CD4-positive, alpha-beta T cell treated with Interleukin-17A for 4 hours (primary cell): ENCODE results near the gene SPIRE2.
"Not testable (repeated sequence)": the region's sequence is repeated elsewhere in the genome, so short reads cannot be mapped to it uniquely, and the experiment has no call there.

Experiments used
- DNase-seq: peaks from one replicate; pipeline ENCODE4 v3.0.0-alpha.2; 2020; ENCODE audit warnings: mixed read lengths

The SPIRE2 gene, protein sequence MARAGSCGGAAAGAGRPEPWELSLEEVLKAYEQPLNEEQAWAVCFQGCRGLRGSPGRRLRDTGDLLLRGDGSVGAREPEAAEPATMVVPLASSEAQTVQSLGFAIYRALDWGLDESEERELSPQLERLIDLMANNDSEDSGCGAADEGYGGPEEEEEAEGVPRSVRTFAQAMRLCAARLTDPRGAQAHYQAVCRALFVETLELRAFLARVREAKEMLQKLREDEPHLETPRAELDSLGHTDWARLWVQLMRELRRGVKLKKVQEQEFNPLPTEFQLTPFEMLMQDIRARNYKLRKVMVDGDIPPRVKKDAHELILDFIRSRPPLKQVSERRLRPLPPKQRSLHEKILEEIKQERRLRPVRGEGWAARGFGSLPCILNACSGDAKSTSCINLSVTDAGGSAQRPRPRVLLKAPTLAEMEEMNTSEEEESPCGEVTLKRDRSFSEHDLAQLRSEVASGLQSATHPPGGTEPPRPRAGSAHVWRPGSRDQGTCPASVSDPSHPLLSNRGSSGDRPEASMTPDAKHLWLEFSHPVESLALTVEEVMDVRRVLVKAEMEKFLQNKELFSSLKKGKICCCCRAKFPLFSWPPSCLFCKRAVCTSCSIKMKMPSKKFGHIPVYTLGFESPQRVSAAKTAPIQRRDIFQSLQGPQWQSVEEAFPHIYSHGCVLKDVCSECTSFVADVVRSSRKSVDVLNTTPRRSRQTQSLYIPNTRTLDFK

DNA sequence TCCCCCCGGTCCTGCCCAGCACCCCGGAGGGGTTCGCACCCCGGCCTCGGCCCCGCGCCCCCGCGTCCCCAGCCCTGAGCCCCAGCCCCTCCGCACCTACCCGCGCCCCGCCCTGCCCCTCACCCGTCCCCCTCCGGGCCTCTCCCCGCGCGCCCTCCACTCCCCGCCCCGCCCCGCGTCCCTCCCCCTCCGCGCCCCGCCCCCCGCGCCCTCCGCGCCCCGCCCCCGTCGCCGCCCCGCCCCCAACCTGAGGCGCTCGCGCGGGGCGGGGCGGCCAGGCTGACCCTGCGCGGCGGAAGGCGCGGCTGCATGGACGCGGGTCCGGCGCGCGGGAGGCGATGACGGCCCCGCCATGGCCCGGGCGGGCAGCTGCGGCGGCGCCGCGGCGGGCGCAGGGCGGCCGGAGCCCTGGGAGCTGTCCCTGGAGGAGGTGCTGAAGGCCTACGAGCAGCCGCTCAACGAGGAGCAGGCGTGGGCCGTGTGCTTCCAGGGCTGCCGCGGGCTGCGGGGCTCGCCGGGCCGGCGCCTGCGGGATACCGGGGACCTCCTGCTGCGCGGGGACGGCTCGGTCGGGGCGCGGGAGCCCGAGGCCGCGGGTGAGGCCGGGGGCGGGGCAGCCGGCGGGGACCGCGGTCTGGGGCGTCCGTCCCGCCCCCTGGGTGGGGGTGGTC, at the start of gene SPIRE2:
Gene SPIRE2 (plus strand): TSS at position 277 of the 671 bp plus-strand sequence. CDS start 76 bp downstream, at position 353.
- peak; percentile 76 for DNase-seq

DNA sequence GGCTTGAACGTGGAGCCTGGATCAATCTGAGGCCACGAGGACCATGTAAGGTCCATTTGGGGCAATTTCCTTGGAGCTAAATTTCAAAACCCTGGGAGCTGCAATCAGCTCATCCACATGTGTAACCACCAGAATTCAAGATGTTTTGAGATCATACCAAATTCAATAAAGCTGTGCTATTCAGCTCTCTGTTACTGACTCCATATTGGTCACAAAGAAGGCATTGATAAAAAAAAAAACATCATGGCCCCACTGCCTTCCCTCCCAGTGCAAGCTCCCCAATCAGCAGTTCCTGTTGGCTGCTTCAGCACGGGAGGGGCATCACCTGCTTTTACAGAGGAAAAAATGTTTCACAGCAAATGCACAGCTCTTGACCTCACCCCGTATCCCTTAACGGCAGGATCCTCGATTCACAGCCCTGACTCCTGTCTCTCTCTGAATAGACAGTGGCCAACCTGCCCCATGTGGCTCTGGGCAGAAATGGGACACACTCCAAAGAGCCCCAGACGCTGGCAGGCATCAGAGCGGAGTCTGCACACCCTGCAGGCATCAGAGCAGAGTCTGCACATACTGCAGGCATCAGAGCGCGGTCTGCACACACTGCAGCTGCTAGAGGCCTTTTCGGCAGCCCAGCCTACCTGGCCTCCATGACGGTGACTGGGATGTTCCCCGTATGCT, 48.9 kb upstream of the SPIRE2 start:
- no peak for DNase-seq

DNA sequence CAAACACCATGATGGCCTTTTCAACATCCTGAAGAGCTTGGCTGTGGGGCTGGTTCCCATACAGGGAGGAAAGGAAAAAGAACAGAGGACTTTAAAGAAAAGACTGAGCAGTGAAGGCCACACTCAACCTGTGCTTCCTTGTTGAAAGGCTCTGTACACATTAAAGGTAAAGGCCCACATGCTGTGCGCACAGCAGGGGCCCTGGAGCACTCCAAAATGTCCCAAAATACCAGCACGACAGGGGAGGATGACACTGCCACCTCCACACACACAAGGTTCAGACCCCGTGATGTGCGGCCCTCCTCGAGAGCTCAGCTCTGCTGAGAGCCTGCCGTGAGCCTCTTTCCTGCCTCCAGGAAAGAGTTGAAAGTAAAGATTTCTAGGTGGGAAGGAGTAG, 48.4 kb upstream of the SPIRE2 start:
- DNase-seq: no peak

DNA sequence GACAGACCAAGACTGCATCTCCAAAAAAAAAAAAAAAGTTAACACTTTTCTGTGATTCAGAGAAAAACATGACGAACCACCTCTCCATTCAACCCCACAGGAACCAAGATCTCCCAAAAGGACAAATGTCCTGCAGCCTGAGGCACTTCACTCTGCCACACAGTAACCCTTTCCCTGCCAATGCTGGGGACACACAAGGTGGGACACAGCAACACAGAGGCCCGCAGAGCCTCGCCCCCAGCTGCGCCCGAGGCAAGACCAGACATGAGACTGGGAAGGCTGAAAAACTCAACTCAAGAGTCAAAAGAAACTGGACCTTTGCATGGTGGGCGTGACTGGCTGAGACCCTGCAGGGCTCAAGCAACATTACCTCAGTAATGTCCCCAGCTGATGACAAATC, 45.8 kb upstream of the SPIRE2 start:
- no peak for DNase-seq

DNA sequence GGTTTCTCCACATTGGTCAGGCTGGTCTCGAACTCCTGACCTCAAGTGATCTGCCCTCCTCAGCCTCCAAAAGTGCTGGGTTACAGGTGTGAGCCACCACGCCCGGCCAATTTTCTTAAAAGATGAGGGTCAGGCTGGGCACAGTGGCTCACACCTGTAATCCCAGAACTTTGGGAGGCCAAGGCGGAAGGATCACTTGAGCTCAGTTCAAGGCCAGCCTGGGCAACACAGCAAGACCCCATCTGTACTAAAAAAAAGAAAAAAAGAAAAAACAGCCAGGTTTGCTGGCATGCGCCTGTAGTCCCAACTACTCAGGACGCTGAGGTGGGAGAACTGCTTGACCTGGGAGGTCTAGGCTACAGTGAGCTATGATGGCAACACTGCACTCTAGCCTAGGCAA, 44.3 kb upstream of the SPIRE2 start:
- DNase-seq: not testable (repeated sequence)

DNA sequence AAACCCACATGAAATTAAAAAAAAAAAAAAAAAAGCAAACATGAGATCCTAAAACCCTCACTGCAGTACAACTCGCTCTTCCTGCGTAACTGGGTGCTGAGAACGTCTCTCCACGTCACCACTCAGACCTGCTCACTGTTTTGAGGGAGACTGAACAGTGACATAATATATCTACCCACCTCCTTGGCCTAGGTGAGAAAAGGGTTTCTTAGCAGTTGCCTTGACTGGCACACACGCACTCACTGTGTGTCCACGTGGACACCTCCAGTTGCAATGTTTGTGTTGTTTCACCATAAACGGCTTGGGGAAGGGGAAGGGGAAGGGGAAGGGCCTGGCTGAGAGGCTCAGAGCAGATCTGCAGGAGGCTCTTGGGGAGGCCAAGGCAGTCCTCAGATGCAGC, 43.9 kb upstream of the SPIRE2 start:
- no peak for DNase-seq

DNA sequence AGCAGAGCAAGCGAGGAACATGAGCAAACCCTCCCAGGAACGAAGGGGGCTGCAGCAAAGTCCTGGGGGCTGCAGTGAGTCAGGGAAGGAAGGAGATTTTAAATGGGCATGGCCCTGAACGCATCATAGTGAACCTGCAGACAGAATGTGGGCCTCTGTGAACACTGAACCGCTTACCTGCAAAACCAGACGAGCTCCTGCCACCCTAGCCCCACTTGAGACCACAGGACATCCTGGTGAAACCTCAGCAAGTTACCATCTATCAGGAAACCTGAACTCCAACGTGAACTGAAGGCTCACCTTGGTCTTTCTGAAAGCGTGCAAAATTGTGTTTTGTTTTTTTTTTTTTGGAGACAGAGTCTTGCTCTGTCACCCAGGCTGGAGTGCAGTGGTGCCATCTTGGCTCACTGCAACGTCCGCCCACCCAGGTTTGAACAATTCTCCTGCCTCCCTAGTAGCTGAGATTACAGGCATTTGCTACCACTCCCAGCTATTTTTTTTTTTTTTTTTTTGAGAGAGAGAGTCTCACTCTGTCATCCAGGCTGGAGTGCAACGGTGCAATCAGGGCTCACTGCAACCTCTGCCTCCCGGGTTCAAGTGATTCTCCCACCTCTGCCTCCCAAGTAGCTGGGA, 42.6 kb upstream of the SPIRE2 start:
- peak; percentile 65 for DNase-seq

DNA sequence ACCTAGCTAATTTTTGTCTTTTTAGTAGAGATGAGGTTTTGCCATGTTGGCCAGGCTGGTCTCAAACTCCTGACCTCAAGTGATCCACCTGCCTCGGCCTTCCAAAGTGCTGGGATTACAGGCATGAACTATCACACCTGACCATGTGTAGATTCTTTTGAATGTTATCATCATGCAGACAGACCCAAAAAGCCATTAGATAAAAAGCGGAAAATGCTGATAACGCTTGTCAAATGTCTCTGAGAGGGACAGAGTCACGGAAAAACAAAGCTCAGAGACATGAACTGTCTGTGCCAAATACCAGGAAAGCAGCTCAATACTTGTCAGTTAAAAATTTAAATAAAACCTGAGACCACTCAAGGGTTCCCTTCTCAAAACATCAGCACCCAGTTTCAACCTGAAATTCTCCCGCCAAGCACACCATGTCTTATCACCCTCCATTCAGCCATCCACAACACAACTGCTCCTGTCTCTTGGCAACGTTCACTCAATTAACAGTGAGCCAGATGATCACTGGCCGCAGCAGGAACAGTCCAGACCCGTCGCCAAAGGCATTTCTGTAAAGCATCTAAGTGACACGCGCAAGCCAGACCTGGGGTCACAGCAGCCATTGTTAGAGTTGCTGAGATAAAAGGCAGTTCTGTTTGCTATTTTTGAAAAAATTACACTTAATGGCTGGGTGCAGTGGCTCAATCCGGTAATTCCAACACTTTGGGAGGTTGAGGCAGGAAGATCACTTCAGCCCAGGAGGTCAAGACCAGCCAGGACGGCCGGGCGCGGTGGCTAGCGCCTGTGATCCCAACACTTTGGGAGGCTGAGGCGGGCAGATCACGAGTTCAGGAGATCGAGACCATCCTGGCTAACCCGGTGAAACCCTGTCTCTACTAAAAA, 41.6 kb upstream of the SPIRE2 start:
- no peak for DNase-seq

DNA sequence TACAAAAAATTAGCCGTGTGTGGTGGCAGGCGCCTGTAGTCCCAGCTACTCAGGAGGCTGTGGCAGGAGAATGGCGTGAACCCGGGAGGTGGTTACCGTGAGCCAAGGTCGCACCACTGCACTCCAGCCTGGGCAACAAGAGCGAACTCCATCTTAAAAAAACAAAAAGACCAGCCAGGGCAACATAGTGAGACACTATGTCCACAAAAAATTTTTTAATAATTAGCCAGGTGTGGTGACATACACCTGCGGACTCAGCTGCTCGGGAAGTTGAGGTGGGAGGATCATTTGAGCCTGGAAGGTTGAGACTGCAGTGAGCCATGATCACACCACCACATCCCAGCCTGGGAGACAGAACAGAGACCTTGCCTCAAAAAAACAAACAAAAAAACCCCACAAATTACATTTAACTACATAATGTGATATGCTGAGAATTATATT, 40.9 kb upstream of the SPIRE2 start:
- no peak for DNase-seq

DNA sequence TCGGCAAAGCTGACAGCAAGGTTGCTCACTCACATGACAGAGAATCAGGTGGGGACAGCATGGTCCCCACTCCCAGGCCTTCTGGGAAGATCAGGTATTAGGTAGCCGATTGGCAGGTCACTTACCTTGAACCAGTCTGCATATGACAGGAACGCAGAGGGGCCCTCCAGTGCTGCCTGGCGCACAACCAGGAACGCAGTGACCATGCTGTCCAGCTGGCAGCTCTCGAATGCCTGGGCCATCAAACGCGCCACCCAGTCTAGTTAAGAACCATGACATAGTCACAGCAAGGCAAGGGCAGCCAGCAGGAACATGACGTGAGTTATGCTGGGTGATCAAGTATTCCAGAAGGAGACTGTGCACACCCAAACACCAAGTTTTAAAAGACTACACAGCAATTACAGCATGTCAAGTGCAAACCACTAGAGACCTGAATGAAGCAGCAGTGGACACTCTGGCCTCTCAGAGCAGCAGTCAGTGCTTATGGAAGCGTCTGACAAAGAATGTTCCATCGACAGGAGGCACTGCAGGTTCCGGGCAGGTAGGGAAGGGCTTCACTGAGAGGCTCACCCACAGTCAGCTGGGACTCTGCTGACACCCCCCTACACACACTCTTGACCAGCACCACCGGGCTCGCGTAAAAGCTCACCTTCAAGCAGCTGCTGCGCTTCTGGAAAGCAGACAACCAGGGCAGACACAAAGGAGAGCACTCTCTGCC, 36.8 kb upstream of the SPIRE2 start:
- no peak for DNase-seq

DNA sequence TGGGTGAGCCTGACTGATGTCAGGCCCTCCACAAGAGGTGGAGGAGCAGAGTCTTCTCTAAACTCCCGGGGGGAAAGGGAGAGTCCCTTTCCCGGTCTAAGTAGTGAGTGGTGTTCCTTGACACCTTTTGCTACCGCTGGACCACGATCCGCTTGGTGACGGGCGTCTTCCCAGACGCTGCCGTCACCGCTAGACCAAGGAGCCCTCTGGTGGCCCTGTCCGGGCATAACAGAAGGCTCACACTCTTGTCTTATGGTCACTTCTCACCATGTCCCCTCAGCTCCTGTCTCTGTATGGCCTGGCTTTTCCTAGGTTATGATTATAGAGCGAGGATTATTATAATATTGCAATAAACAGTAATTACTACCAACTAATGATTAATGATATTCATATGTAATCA, 35.2 kb upstream of the SPIRE2 start:
- peak; percentile 61 for DNase-seq

DNA sequence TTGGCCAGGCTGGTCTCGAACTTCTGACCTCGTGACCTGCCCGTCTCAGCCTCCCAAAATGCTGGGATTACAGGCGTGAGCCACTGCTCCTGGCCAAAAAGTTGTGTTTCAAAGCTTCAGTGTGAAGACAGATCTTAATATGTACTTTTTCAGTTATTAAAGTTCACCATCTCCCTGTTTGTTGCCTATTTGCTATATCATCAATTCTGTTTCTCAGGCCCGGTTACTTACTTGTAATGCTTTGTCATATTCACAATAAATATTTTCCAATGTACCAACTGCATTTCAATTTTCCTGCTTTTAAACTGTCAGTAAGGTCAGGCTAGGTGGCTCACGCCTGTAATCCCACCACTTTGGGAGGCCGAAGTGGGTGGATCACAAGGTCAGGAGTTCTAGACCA, 34.3 kb upstream of the SPIRE2 start:
- no peak for DNase-seq

DNA sequence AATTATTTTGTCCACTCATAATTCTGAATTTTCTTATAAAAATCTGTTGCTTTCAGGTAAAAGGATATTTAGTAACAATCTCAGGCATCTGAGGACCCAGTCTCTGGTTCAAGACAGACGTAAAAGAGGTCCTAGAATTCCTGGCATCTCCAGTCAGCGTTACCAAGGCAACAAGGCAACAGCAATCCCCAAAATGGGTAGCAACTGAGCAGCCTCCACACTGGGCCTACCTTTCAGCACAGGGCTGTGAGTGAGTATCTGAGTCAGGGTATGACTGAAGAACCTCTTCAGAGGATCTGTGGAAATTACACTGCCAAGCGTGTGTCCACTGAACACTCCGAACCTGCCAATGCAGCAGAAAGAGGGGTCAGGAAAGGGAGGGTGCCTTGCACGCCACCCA, 32.6 kb upstream of the SPIRE2 start:
- no peak for DNase-seq

DNA sequence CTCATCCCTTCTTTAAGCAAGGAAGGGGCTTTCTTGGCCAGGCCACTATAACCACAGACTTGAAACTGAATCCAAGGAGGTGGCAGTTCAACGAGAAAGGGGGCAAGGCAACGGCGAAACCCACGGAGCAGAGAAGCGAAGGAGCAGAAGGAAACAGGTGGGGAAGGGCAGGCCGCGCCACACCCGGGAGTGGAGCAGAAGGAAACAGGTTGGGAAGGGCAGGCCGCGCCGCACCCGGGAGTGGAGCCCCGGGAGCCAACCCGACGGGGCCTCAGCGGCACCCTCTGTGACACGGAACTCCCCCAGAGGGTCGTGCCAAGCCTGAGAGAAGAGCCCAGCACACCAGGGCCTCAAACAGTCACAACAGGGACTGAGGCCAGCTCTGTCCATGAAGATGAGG, 32.2 kb upstream of the SPIRE2 start:
- DNase-seq: no peak

DNA sequence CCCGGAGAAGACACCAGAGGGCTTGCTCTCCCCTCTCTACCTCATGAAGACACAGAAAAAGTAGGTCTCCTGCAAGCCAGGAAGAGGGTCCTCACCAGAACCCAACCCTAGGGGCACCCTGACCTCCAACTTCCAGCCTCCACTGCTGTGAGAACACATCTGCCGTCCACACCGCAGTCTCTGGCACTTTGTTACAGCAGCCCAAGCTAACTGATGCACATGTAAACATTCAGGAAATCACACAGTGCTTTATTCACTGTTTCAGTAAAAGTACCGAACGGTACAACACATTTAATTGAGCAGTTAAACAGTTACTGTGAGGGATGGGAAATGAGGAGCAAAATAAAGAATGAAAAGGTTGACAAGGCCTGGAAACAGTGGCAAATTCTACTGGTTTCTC, 30.1 kb upstream of the SPIRE2 start:
- no peak for DNase-seq

DNA sequence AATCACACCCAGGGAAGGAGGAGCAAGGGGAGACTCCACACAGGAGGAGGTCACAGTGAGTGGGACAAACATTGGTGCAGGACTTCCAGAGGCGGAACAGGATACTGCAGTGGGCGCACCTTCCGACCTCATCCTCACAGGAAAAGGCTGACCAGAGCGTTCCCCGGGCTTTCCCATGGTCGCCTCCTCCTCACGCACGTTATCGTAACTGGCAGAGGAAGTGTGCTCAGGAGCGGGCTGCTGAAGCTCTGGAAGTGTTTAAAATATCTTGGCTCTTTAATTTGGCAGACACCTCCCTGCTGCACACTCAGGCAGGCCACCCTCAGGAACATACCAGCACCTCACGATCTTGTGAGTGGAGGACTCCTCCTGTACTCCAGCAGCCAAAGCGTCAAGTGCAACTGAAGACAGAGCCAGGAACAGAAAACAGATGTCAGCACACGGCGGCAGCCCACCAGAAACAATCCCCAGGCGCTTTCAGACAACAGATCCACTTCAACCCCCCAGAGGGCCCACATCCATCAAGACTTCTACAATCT, 29.4 kb upstream of the SPIRE2 start:
- no peak for DNase-seq

DNA sequence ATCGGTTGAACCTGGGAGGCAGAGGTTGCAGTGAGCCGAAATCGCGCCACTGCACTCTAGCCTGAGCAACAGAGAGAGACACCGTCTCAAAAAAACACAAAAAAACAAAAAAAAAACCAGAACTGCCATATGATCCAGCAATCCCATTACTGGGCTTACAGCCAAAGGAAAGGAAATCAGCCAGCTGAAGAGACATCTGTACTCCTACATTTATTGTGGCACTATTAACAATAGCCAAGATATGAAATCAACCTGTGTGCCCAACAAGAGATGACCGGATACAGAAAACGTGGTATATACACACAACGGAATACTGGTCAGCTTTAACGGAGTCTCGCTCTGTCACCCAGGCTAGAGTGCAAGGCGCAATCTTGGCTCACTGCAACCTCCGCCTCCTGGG, 26.5 kb upstream of the SPIRE2 start:
- no peak for DNase-seq

DNA sequence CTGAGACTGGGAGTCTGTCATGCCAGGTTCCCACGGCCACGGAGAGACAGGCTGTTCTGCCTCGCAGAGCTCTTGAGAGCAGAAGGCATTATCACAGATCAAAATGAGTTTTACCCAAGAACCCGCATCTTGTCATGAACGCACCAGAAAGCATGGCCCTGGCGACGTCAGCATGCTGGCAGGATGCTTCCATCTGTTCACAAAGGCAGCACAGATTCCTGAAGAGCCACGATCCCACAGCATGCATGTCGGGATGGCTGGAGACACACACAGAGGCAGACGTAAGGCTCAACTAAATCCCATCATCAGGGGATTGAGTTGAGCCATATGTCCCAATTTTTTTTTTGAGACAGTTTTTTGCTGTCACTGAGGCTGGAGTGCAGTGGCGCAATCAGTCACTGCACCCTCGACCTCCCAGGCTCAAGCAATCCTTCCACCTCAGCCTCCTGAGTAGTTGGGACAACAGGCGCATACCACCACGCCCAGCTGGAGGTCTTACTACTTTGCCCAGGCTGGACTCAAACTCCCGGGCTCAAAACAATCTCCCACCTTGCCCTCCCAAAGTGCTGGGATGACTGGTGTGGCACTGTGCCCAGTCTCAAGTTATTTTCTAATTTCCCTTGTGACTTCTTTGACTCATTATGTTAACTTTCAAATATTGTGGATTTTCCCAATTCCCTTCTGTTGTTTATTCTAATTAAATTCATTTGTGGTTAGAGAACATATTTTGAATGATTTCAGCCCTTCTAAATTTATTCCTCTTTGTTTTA, 23.0 kb upstream of the SPIRE2 start:
- DNase-seq: no peak

DNA sequence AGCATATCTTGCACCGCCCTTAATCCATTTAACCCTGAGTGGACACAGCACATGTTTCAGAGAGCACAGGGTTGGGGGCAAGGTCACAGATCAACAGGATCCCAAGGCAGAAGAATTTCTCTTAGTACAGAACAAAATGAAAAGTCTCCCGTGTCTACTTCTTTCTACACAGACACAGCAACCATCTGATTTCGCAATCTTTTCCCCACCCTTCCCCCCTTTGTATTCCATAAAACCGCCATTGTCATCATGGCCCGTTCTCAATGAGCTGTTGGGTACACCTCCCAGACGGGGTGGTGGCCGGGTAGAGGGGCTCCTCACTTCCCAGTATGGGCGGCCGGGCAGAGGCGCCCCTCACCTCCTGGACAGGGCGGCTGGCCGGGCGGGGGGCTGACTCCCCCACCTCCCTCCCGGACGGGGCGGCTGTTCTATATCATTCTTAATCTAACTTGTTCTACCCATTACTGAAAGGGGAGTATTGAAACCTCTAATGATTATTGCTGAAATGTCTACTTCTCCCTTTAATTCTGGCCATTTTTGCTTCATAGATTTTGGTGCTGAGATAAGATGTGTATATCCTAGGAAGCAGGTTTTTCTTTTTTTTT, 21.6 kb upstream of the SPIRE2 start:
- not testable (repeated sequence) for DNase-seq
